ENCODE results near the gene PASD1.

DNA sequence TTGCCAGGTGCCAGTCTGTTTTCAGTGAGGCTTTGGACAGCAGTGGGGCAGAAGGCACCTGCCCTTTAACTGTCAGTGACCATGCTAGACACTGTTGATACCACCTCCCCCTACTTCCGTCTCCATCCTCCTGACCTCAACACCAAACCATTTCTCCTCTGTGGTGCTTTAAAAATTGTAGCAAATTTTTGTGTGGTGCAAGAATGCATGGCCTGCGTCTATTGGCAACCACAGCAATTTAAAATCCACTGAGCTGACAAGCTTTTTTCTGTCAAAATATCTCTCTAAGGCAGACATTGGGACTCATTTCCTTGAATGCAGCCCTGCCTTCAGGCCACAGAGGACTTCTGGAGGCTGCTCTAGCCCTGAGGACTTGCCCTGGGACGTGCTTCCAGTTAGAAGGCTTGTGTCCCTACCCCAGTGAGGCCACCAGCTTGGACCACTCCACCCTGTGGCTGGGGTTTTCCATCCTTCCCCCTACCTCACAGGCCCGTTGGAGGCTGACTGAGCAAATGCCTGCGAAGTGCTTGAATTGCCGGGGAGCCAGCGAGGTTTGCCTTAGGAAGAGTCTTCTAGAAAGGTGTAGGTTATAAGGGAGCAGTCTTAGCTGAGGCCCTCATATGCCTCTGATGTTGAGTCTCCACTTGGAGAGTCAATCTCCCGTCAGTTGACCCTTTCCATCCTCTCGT lies 138.7 kb downstream of the PASD1 start:
- TF ChIP-seq EZH2 (IDR thresholded peaks at IDR 0.05; ENCODE audit: borderline replicate concordance, low read depth, low read length, severe bottlenecking) (no peak), CTCF (IDR thresholded peaks at IDR 0.05; ENCODE audit: borderline replicate concordance, extremely low read depth, low read length, poor library complexity, severe bottlenecking) (no peak)
